Mesenchymal stem cell (in vitro differentiated cells and primary cell): ENCODE data around the gene PRKCZ.

ENCODE experiments used
- DNase-seq: peaks from one replicate; pipeline ENCODE4 v3.0.0-alpha.2; 2013
- H2AFZ ChIP-seq: one replicate; pipeline ENCODE4 v1.6.1; 2013; ENCODE audit warnings: low read depth, mild to moderate bottlenecking, control low read depth, inconsistent platforms, low read length, moderate library complexity
- H2AK5ac ChIP-seq: 2 replicates; pipeline ENCODE4 v1.6.1; 2013; ENCODE audit warnings: low read length, moderate library complexity, mild to moderate bottlenecking, inconsistent platforms; ENCODE audit not compliant: severe bottlenecking
- H2BK120ac ChIP-seq: one replicate; pipeline ENCODE4 v1.6.1; 2013; ENCODE audit warnings: low read depth, mild to moderate bottlenecking, inconsistent platforms, low read length, moderate library complexity
- H2BK12ac ChIP-seq, 2 experiments: one replicate each; pipeline ENCODE4 v1.6.1; 2013; ENCODE audit warnings: inconsistent platforms in 2 of 2, low read length in 2 of 2, mild to moderate bottlenecking in 2 of 2, moderate library complexity in 2 of 2, control low read depth in 1 of 2
- H2BK15ac ChIP-seq: one replicate; pipeline ENCODE4 v1.6.1; 2013; ENCODE audit warnings: mild to moderate bottlenecking, low read depth, inconsistent platforms; ENCODE audit not compliant: poor library complexity, severe bottlenecking
- H2BK5ac ChIP-seq: 2 replicates; pipeline ENCODE4 v1.6.1; 2013; ENCODE audit warnings: low read depth, mild to moderate bottlenecking, low read length, control low read depth, inconsistent platforms; ENCODE audit not compliant: poor library complexity, severe bottlenecking
- H3K14ac ChIP-seq, 2 experiments: one replicate each; pipeline ENCODE4 v1.6.1; 2013; ENCODE audit warnings: inconsistent platforms in 2 of 2, low read length in 2 of 2, control low read depth in 1 of 2, mild to moderate bottlenecking in 1 of 2, moderate library complexity in 1 of 2
- H3K18ac ChIP-seq, 2 experiments: one replicate each; pipeline ENCODE4 v1.6.1; 2013; ENCODE audit warnings: inconsistent platforms in 2 of 2, low read length in 2 of 2, control low read depth in 1 of 2, low read depth in 1 of 2, mild to moderate bottlenecking in 1 of 2
- H3K23ac ChIP-seq, 2 experiments: one replicate each; pipeline ENCODE4 v1.6.1; 2013; ENCODE audit warnings: inconsistent platforms in 2 of 2, low read length in 2 of 2, mild to moderate bottlenecking in 2 of 2, moderate library complexity in 2 of 2, control low read depth in 1 of 2
- H3K27ac ChIP-seq: 2 replicates; pipeline ENCODE4 v1.5.1; 2013; ENCODE audit warnings: mild to moderate bottlenecking, moderate library complexity, low read length, control low read depth, inconsistent platforms; ENCODE audit not compliant: poor library complexity, severe bottlenecking
- H3K27me3 ChIP-seq, 2 experiments: 2 replicates each; pipeline versions ENCODE4 v1.6.1 to v1.7.0; 2013; ENCODE audit warnings: low read length in 2 of 2, mild to moderate bottlenecking in 2 of 2, moderate library complexity in 2 of 2, control low read depth in 1 of 2, inconsistent platforms in 1 of 2; ENCODE audit not compliant: control insufficient read depth in 1 of 2, insufficient read depth in 1 of 2
- H3K36me3 ChIP-seq, 2 experiments: 2 replicates each; pipeline versions ENCODE4 v1.6.1 to v1.7.0; 2013; ENCODE audit warnings: low read length in 2 of 2, control low read depth in 1 of 2, inconsistent platforms in 1 of 2, low read depth in 1 of 2, mild to moderate bottlenecking in 1 of 2; ENCODE audit not compliant: insufficient read depth in 2 of 2, control insufficient read depth in 1 of 2
- H3K4ac ChIP-seq, 2 experiments: one replicate each; pipeline ENCODE4 v1.6.1; 2013; ENCODE audit warnings: inconsistent platforms in 2 of 2, low read length in 2 of 2, mild to moderate bottlenecking in 2 of 2, moderate library complexity in 2 of 2, control low read depth in 1 of 2, low read depth in 1 of 2
- H3K4me1 ChIP-seq: 2 replicates; pipeline ENCODE4 v1.6.1; 2013; ENCODE audit warnings: low read depth, low read length, control low read depth; ENCODE audit not compliant: control insufficient read depth, insufficient read depth
- H3K4me2 ChIP-seq: 2 replicates; pipeline ENCODE4 v1.6.1; 2013; ENCODE audit warnings: low read length, mild to moderate bottlenecking, inconsistent platforms; ENCODE audit not compliant: poor library complexity, severe bottlenecking
- H3K4me3 ChIP-seq, 2 experiments: 2 replicates each; pipeline versions ENCODE4 v1.5.1 to v1.7.0; 2013; ENCODE audit warnings: low read length in 2 of 2, mild to moderate bottlenecking in 2 of 2, control low read depth in 1 of 2, low read depth in 1 of 2; ENCODE audit not compliant: insufficient read depth in 1 of 2
- H3K79me1 ChIP-seq: replicated peaks from 2 replicates; pipeline ENCODE4 v1.6.1; 2013; ENCODE audit warnings: mild to moderate bottlenecking, control low read depth, low read length, inconsistent platforms; ENCODE audit not compliant: poor library complexity, severe bottlenecking
- H3K9ac ChIP-seq: 2 replicates; pipeline ENCODE4 v1.7.0; 2013; ENCODE audit warnings: mild to moderate bottlenecking, low read length, moderate library complexity
- H3K9me3 ChIP-seq: 2 replicates; pipeline ENCODE4 v1.7.0; 2013; ENCODE audit warnings: mild to moderate bottlenecking, low read length; ENCODE audit not compliant: control insufficient read depth
- H4K8ac ChIP-seq: one replicate; pipeline ENCODE4 v1.6.1; 2013; ENCODE audit warnings: inconsistent platforms, mild to moderate bottlenecking, low read length, moderate library complexity
- H4K91ac ChIP-seq: one replicate; pipeline ENCODE4 v1.6.1; 2013; ENCODE audit warnings: mild to moderate bottlenecking, low read length, inconsistent platforms
- WGBS: methylation state at CpG from one replicate; pipeline ENCODE4 v1.1.7; 2013; ENCODE audit warnings: mixed read lengths; 5-methylcytosine and 5-hydroxymethylcytosine counted together

The PRKCZ gene

DNA sequence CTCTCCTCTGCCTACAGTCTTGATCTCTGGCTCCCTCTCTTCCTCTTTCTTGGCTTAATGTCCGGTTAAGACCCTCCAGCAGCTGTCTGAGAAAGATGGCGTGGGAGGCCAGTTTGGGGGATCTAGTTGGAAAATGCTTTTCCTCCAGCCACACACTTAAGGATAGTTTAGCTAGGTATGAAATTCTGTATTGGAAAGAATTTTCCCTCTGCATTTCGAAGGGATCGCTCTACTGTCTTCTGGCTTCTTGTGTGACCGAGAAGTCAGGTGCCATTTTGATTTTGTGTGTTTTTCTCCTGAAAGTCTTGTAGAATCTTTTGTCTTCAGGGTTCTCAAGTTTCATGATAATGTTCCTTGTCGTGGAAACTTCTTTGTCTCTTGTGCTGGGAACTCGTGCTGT, 28.0 kb downstream of the PRKCZ start:
- H3K9me3 ChIP-seq = peaks cover 27% of the 10 kb centered on the region
- H3K4me1 ChIP-seq = peaks cover 7% of the 10 kb centered on the region
- no peak overlapping the region for H3K4me2 ChIP-seq
- no peak overlapping the region for H4K8ac ChIP-seq
- no peak overlapping the region for H2AK5ac ChIP-seq
- no peak overlapping the region for H3K18ac ChIP-seq
- peaks cover 57% of the 10 kb centered on the region for H3K79me1 ChIP-seq
- no peak overlapping the region for H2BK12ac ChIP-seq
- DNase-seq = no peak
- no peak overlapping the region for H2BK15ac ChIP-seq
- H3K27ac ChIP-seq = no peak overlapping the region
- 88% methylated on average over 5 of the region's 7 CpGs for WGBS
- H2BK5ac ChIP-seq = no peak overlapping the region
- peaks cover 0 to 71% of the 10 kb centered on the region in 2 experiments for H3K36me3 ChIP-seq
- no peak overlapping the region for H3K4me3 ChIP-seq
- no peak overlapping the region for H3K14ac ChIP-seq
- H2AFZ ChIP-seq = no peak overlapping the region
- peaks cover 0 to 40% of the 10 kb centered on the region in 2 experiments for H3K27me3 ChIP-seq
- H2BK120ac ChIP-seq = no peak overlapping the region
- no peak overlapping the region for H3K23ac ChIP-seq
- no peak overlapping the region for H3K4ac ChIP-seq
- H4K91ac ChIP-seq = no peak overlapping the region
- H3K9ac ChIP-seq = no peak overlapping the region

DNA sequence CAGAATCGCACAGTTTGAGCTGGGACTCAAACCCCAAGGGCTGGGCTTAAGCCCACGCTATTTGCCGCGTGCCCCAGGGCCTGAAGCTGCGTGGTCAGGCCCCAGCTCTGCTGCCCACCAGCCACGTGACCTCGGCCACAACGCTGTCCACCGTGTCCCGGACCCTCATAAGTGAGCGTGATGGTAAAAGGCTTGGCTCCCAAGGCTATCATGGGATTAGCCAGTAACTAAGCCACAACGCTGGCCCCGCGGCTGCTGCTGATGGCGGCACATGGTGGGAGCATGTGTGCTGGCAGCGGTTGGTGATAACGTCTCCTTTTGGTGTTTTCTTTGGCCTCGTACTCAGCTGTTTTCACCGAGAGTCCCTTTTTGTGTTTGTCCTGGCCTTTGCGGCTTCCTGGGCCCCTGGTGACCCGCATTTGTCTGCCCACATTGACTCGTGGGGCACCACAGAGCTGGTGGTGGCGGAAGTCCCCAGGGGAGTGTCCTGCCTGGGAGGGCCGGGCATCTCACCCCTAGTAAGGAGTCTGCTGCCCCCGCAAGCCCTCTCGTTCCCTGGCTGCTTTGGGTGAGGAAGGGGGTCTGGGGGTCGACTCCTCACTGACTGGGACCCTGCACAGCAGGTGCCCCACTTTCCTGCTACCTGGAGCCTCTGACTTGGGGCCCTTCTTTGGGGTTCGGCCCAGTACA, 29.3 kb downstream of the PRKCZ start:
- Histone ChIP-seq H3K27me3 (peaks cover 0 to 35% of the 10 kb centered on the region in 2 experiments), H4K8ac (no peak overlapping the region), H2AK5ac (no peak overlapping the region), H3K79me1 (peaks cover 52% of the 10 kb centered on the region), H3K14ac (no peak overlapping the region), H2BK5ac (no peak overlapping the region), H3K18ac (no peak overlapping the region), H3K4me1 (peaks cover 1% of the 10 kb centered on the region), H3K36me3 (peaks cover 0 to 63% of the 10 kb centered on the region in 2 experiments), H3K4ac (no peak overlapping the region), H3K9ac (no peak overlapping the region), H3K9me3 (peaks cover 27% of the 10 kb centered on the region), H2AFZ (no peak overlapping the region), H4K91ac (no peak overlapping the region), H3K4me3 (no peak overlapping the region), H2BK15ac (no peak overlapping the region), H2BK12ac (no peak overlapping the region), H3K27ac (no peak overlapping the region), H3K4me2 (no peak overlapping the region), H3K23ac (no peak overlapping the region), H2BK120ac (no peak overlapping the region)
- WGBS = 91% methylated on average over 28 of the region's 28 CpGs
- DNase-seq = no peak

DNA sequence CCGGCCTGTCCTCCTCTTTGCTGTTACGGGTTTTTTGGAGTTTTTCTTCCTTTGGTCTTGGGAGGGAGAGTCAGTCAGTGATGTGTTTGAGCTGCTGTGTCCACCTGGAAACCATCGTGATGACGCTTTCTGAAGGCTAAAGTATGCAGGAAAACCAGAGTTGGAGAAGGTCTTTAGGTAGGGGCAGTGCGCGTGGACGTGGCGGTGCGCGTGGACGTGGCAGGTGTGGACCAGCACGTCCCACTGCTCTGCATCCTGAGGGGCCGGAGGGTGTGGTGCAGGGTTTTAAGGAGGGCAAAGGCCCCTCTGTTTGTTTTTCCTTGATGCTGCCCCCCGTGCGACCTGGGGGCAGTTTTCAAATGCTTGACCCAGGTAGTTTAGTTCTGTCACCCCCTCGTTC, 29.9 kb downstream of the PRKCZ start:
- Histone ChIP-seq H3K18ac (no peak overlapping the region), H3K79me1 (peaks cover 50% of the 10 kb centered on the region), H3K36me3 (peaks cover 0 to 62% of the 10 kb centered on the region in 2 experiments), H3K14ac (no peak overlapping the region), H3K27me3 (peaks cover 0 to 35% of the 10 kb centered on the region in 2 experiments), H2BK12ac (no peak overlapping the region), H4K91ac (no peak overlapping the region), H3K9ac (no peak overlapping the region), H2BK15ac (no peak overlapping the region), H2AK5ac (no peak overlapping the region), H2AFZ (no peak overlapping the region), H3K23ac (no peak overlapping the region), H3K9me3 (peaks cover 27% of the 10 kb centered on the region), H2BK120ac (no peak overlapping the region), H2BK5ac (peak overlapping the region; percentile 15), H3K4me1 (peaks cover 1% of the 10 kb centered on the region), H3K27ac (no peak overlapping the region), H4K8ac (no peak overlapping the region), H3K4me3 (no peak overlapping the region), H3K4me2 (no peak overlapping the region), H3K4ac (no peak overlapping the region)
- no peak for DNase-seq
- 97% methylated on average over 16 of the region's 16 CpGs for WGBS

DNA sequence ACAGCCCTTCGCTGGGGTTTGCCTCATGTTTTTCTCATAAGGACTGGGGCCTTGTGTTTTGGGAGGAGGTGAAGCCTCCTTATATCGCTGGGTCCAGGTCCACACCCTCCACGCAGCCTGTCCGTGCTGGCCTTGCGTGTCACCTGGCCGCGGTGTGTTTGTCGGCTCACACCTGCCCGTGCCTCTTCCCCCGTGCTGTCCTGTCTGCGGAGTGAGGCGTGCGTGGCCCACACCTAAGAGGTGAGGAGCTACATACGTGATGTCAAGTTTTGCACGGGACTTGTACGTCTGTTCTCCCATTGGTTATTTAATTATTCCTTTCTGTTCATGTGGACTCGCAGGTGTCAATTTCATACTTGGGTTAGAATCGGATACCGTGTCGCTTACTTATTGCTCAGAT, 30.7 kb downstream of the PRKCZ start:
- Histone ChIP-seq H4K8ac (no peak overlapping the region), H2AFZ (no peak overlapping the region), H3K4me2 (no peak overlapping the region), H3K4ac (no peak overlapping the region), H3K27ac (no peak overlapping the region), H3K18ac (no peak overlapping the region), H3K9me3 (peaks cover 27% of the 10 kb centered on the region), H2BK12ac (no peak overlapping the region), H3K14ac (no peak overlapping the region), H3K4me1 (peaks cover 1% of the 10 kb centered on the region), H4K91ac (no peak overlapping the region), H3K36me3 (peaks cover 0 to 56% of the 10 kb centered on the region in 2 experiments), H3K23ac (no peak overlapping the region), H2BK120ac (no peak overlapping the region), H3K27me3 (peaks cover 0 to 30% of the 10 kb centered on the region in 2 experiments), H2BK15ac (no peak overlapping the region), H3K9ac (no peak overlapping the region), H3K4me3 (no peak overlapping the region), H3K79me1 (peaks cover 50% of the 10 kb centered on the region), H2BK5ac (no peak overlapping the region), H2AK5ac (no peak overlapping the region)
- 94% methylated on average over 20 of the region's 20 CpGs for WGBS
- no peak for DNase-seq
